SK-N-SH (cell line): ENCODE results near the gene CDH4. TPM values are rescaled to one million over a fixed set of nuclear protein-coding genes. Genes with fewer than 3 reads are reported as not detected.

Experiments used
- CTCF ChIA-PET: fragments of 300-600, 350-600 bp; formaldehyde crosslinking; extraction: SDS; loops from one replicate; lab custom pipeline; 2021; lab: Yijun Ruan, JAX
- POLR2A ChIA-PET: fragments of 350-600 bp; sonication (Branson Sonifier 250); formaldehyde crosslinking; extraction: SDS; loops from one replicate; lab custom pipeline; 2020; ENCODE audit warnings: antibody characterized with exemption, inconsistent platforms; lab: Yijun Ruan, JAX
- DNase-seq: peaks from one replicate; pipeline ENCODE4 v3.0.0; 2012
- H2AFZ ChIP-seq: fragments of 200-600 bp; sonication (generic); 2 replicates; pipeline ENCODE4 v1.8.1; 2016; ENCODE audit warnings: antibody characterized with exemption, mild to moderate bottlenecking, low read depth
- H3F3A ChIP-seq: fragments of 200-600 bp; sonication (generic); replicated peaks from 2 replicates; pipeline ENCODE3; 2016; ENCODE audit warnings: antibody characterized with exemption, mild to moderate bottlenecking; ENCODE audit not compliant: insufficient read depth
- H3K27ac ChIP-seq, 2 experiments: fragments of 200-500 bp in 1 of 2; fragments of 200-600 bp in 1 of 2; sonication (Bioruptor generic) in 1 of 2; sonication (generic), shearing (Covaris generic) in 1 of 2; 2 replicates each; pipeline versions ENCODE4 v1.5.1 to v1.6.1; 2014 to 2016; ENCODE audit warnings: low read depth in 2 of 2, inconsistent platforms in 1 of 2, low read length in 1 of 2, mild to moderate bottlenecking in 1 of 2, mixed read lengths in 1 of 2
- H3K27me3 ChIP-seq: fragments of 200-600 bp; sonication (generic), shearing (Covaris generic); 2 replicates; pipeline ENCODE4 v1.6.1; 2016; ENCODE audit warnings: mixed run types; ENCODE audit not compliant: insufficient read depth
- H3K36me3 ChIP-seq, 2 experiments: fragments of 200-500 bp in 1 of 2; fragments of 200-600 bp in 1 of 2; sonication (Bioruptor generic) in 1 of 2; sonication (generic) in 1 of 2; replicated peaks in 1 of 2; 2 replicates each; pipeline versions ENCODE3 to v1.5.1; 2014 to 2016; ENCODE audit warnings: low read length in 1 of 2, mild to moderate bottlenecking in 1 of 2; ENCODE audit not compliant: insufficient read depth in 2 of 2, control insufficient read depth in 1 of 2
- H3K4me1 ChIP-seq, 2 experiments: fragments of 200-500 bp in 1 of 2; fragments of 200-600 bp in 1 of 2; sonication (Bioruptor generic) in 1 of 2; sonication (generic), shearing (Covaris generic) in 1 of 2; 2 replicates each; pipeline versions ENCODE4 v1.5.1 to v1.6.1; 2014 to 2016; ENCODE audit warnings: low read depth in 1 of 2, low read length in 1 of 2, mixed run types in 1 of 2; ENCODE audit not compliant: insufficient read depth in 2 of 2, control insufficient read depth in 1 of 2
- H3K4me2 ChIP-seq: fragments of 200-600 bp; sonication (generic), shearing (Covaris generic); 2 replicates; pipeline ENCODE4 v1.6.1; 2017; ENCODE audit warnings: mixed run types
- H3K4me3 ChIP-seq, 2 experiments: fragments of 200-500 bp in 1 of 2; fragments of 200-600 bp in 1 of 2; sonication (Bioruptor generic) in 1 of 2; sonication (generic), shearing (Covaris generic) in 1 of 2; 2 replicates each; pipeline versions ENCODE4 v1.5.1 to v1.8.1; 2014 to 2016; ENCODE audit warnings: low read depth in 2 of 2, inconsistent platforms in 1 of 2, low read length in 1 of 2, mild to moderate bottlenecking in 1 of 2, mixed read lengths in 1 of 2, moderate library complexity in 1 of 2
- H3K79me2 ChIP-seq: fragments of 200-600 bp; sonication (generic); 2 replicates; pipeline ENCODE4 v1.8.1; 2017; ENCODE audit warnings: mild to moderate bottlenecking; ENCODE audit not compliant: insufficient read depth
- H3K9ac ChIP-seq: fragments of 200-600 bp; sonication (generic); 2 replicates; pipeline ENCODE4 v1.6.1; 2017; ENCODE audit warnings: mixed run types
- H3K9me2 ChIP-seq: fragments of 200-600 bp; sonication (generic); 2 replicates; pipeline ENCODE4 v1.6.1; 2017; ENCODE audit warnings: mixed run types
- H3K9me3 ChIP-seq: fragments of 200-600 bp; sonication (generic); 2 replicates; pipeline ENCODE4 v1.6.1; 2017; ENCODE audit warnings: mixed run types, mild to moderate bottlenecking, moderate library complexity
- H4K20me1 ChIP-seq: fragments of 200-600 bp; sonication (generic); 2 replicates; pipeline ENCODE4 v1.6.1; 2017; ENCODE audit warnings: mild to moderate bottlenecking, mixed run types; ENCODE audit not compliant: insufficient read depth
- CTCF ChIP-seq: fragments of 200-600 bp; sonication (generic); IDR thresholded peaks from 2 replicates; pipeline ENCODE4 v1.6.1; 2017; ENCODE audit warnings: antibody characterized with exemption, mild to moderate bottlenecking, moderate library complexity
- ELF1 ChIP-seq: IDR thresholded peaks from 2 replicates; pipeline ENCODE4 v1.4.0; 2012
- EZH2phosphoT487 ChIP-seq: fragments of 200-600 bp; sonication (generic); IDR thresholded peaks from 2 replicates; pipeline ENCODE4 v1.6.1; 2017; ENCODE audit warnings: low read depth, mixed run types, mild to moderate bottlenecking, antibody characterized with exemption, moderate library complexity, borderline replicate concordance
- FOXJ3 ChIP-seq: sonication (generic); formaldehyde crosslinking; IDR thresholded peaks from 2 replicates; pipeline ENCODE4 v1.5.1; 2020; ENCODE audit warnings: mild to moderate bottlenecking, missing genetic modification reagents
- GABPA ChIP-seq: IDR thresholded peaks from 2 replicates; pipeline ENCODE4 v1.4.0; 2012; ENCODE audit warnings: low read depth, mild to moderate bottlenecking
- GATA2 ChIP-seq: sonication (generic); formaldehyde crosslinking; IDR thresholded peaks from 2 replicates; pipeline ENCODE4 v1.5.0; 2020; ENCODE audit warnings: mild to moderate bottlenecking, missing genetic modification reagents
- MAX ChIP-seq: IDR thresholded peaks from 2 replicates; pipeline ENCODE4 v1.4.0; 2012; ENCODE audit warnings: low read depth
- MXI1 ChIP-seq: IDR thresholded peaks from 2 replicates; pipeline ENCODE4 v1.6.1; 2012; ENCODE audit warnings: mild to moderate bottlenecking, low read depth, low read length, improper control_type of control experiment
- NFIC ChIP-seq: IDR thresholded peaks from 2 replicates; pipeline ENCODE4 v1.4.0; 2012; ENCODE audit warnings: borderline replicate concordance
- POLR2AphosphoS5 ChIP-seq: IDR thresholded peaks from 2 replicates; pipeline ENCODE4 v1.6.1; 2012; ENCODE audit warnings: low read depth, low read length
- RAD21 ChIP-seq: IDR thresholded peaks from 2 replicates; pipeline ENCODE4 v1.6.1; 2012; ENCODE audit warnings: mild to moderate bottlenecking, low read length
- RFX5 ChIP-seq: IDR thresholded peaks from 2 replicates; pipeline ENCODE4 v1.6.1; 2012; ENCODE audit warnings: mild to moderate bottlenecking, improper control_type of control experiment, low read length
- RXRA ChIP-seq: IDR thresholded peaks from 2 replicates; pipeline ENCODE4 v1.4.0; 2012; ENCODE audit warnings: low read depth, mild to moderate bottlenecking, borderline replicate concordance
- SIN3A ChIP-seq: IDR thresholded peaks from 2 replicates; pipeline ENCODE4 v1.6.1; 2012; ENCODE audit warnings: low read depth, mild to moderate bottlenecking, low read length, moderate library complexity, borderline replicate concordance
- SMC3 ChIP-seq: IDR thresholded peaks from 2 replicates; pipeline ENCODE4 v1.6.1; 2012; ENCODE audit warnings: low read depth, low read length, improper control_type of control experiment
- TAF1 ChIP-seq: IDR thresholded peaks from 2 replicates; pipeline ENCODE4 v1.6.1; 2012; ENCODE audit warnings: low read depth, mild to moderate bottlenecking, low read length, moderate library complexity, borderline replicate concordance
- YY1 ChIP-seq: IDR thresholded peaks from 2 replicates; pipeline ENCODE4 v1.4.0; 2012; ENCODE audit warnings: low read depth, mild to moderate bottlenecking
- ZBTB33 ChIP-seq: IDR thresholded peaks from 2 replicates; pipeline ENCODE4 v1.4.0; 2012; ENCODE audit warnings: low read depth, borderline replicate concordance
- WGBS: methylation state at CpG from one replicate; pipeline ENCODE4 v1.1.6; 2017; ENCODE audit warnings: low lambda C conversion rate; 5-methylcytosine and 5-hydroxymethylcytosine counted together
- polyA plus RNA-seq, 3 experiments: library from polyadenylated mRNA; depleted of rRNA; stranded (reverse); fragments of >200 nt; gene quantifications; 2 replicates each; pipeline ENCODE4 v1.2.3, GENCODE V29; 2012

CDH4 gene
- polyA plus RNA-seq, 1 of the 3 experiments (the other 2 are of a cell fraction): not detected

- Histone ChIP-seq H3F3A (no peaks in the 10 kb centered on the region), H3K4me3 (no peak overlapping the region), H3K9me2 (no peaks in the 10 kb centered on the region), H3K4me1 (peaks cover 0 to 6% of the 10 kb centered on the region in 2 experiments; a peak in 1 of 4 replicates), H3K36me3 (no peaks in the 10 kb centered on the region), H3K27ac (no peak overlapping the region), H4K20me1 (no peaks in the 10 kb centered on the region), H3K79me2 (no peaks in the 10 kb centered on the region), H3K27me3 (no peaks in the 10 kb centered on the region), H3K9me3 (no peaks in the 10 kb centered on the region), H3K9ac (no peak overlapping the region), H2AFZ (no peak overlapping the region), H3K4me2 (no peak overlapping the region)
- WGBS: 56% methylated on average over 25 of the region's 25 CpGs
- POLR2A ChIA-PET: no interaction called here
- DNase-seq: no peak
- TF ChIP-seq TAF1: no peak
- TF ChIP-seq MXI1: no peak
- TF ChIP-seq RAD21: no peak
- TF ChIP-seq MAX: no peak
- no peak for TF ChIP-seq POLR2AphosphoS5
- TF ChIP-seq NFIC: no peak
- no peak for TF ChIP-seq EZH2phosphoT487
- no peak for TF ChIP-seq CTCF
- TF ChIP-seq ZBTB33: no peak
- no peak for TF ChIP-seq ELF1
- TF ChIP-seq YY1: no peak
- TF ChIP-seq GABPA: no peak
- TF ChIP-seq SMC3: no peak
- TF ChIP-seq RXRA: no peak
- no peak for TF ChIP-seq FOXJ3
- no peak for TF ChIP-seq SIN3A
- TF ChIP-seq RFX5: no peak
- TF ChIP-seq GATA2 (CRISPR knock-in tag): no peak
- CTCF ChIA-PET: interaction anchor here (1.1 to 1.2 kb wide), 2 partner anchors 21 to 150 kb away, joined by 3 to 4 read pairs; no protein-coding TSS in a partner anchor
These were observed 397.2 kb downstream of the CDH4 start for GRCh38 chr20:61649105-61649859.
